IMR-90 (cell line): ENCODE results near the gene GYG2. TPM values are rescaled to one million over a fixed set of nuclear protein-coding genes. Genes with fewer than 3 reads are reported as not detected.

Experiments used
- ATAC-seq: fragments of 200-7000 bp; cut with Tn5 transposase; 2 replicates; pipeline ENCODE4 v1.9.1; 2020; ENCODE audit warnings: low read depth, mild to moderate bottlenecking, moderate library complexity
- BruUV-seq: library from RNA; stranded (reverse); fragments of 400-500 nt; replicated peaks from 2 replicates; lab custom pipeline; 2021; lab: Mats Ljungman, UMichigan
- CTCF ChIA-PET: fragments of 300-600 bp; formaldehyde crosslinking; extraction: SDS; loops from one replicate; lab custom pipeline; 2021; ENCODE audit warnings: antibody characterized with exemption; lab: Yijun Ruan, JAX
- POLR2A ChIA-PET: fragments of 300-600 bp; sonication (Branson Sonifier 250); formaldehyde crosslinking; loops from one replicate; lab custom pipeline; 2022; ENCODE audit warnings: antibody characterized with exemption; ENCODE audit not compliant: unreplicated experiment; lab: Charles Lee
- DNase-seq: peaks from one replicate; pipeline ENCODE4 v3.0.0; 2013
- H2AFZ ChIP-seq: replicated peaks from 2 replicates; pipeline ENCODE3; 2013; ENCODE audit warnings: low read length, mild to moderate bottlenecking; ENCODE audit not compliant: poor library complexity
- H2AK5ac ChIP-seq: 2 replicates; pipeline ENCODE4 v1.6.1; 2013; ENCODE audit warnings: low read depth, low read length, inconsistent platforms
- H2AK9ac ChIP-seq: replicated peaks from 2 replicates; pipeline ENCODE3; 2013; ENCODE audit warnings: mild to moderate bottlenecking, low read depth, low read length, moderate library complexity; ENCODE audit not compliant: poor library complexity
- H2BK120ac ChIP-seq: 2 replicates; pipeline ENCODE4 v1.6.1; 2013; ENCODE audit warnings: low read depth, low read length, inconsistent platforms
- H2BK15ac ChIP-seq: 3 replicates; pipeline ENCODE4 v1.6.1; 2013; ENCODE audit warnings: low read depth, low read length, inconsistent platforms
- H2BK20ac ChIP-seq: 2 replicates; pipeline ENCODE4 v1.6.1; 2013; ENCODE audit warnings: low read depth, mild to moderate bottlenecking, inconsistent platforms, low read length, moderate library complexity
- H2BK5ac ChIP-seq: 2 replicates; pipeline ENCODE4 v1.6.1; 2013; ENCODE audit warnings: mild to moderate bottlenecking, low read depth, low read length, inconsistent platforms; ENCODE audit not compliant: poor library complexity, severe bottlenecking
- H3K14ac ChIP-seq: replicated peaks from 2 replicates; pipeline ENCODE4 v1.6.1; 2013; ENCODE audit warnings: low read depth, low read length, inconsistent platforms
- H3K18ac ChIP-seq: 2 replicates; pipeline ENCODE4 v1.6.1; 2013; ENCODE audit warnings: low read depth, low read length, control low read depth
- H3K23ac ChIP-seq: 2 replicates; pipeline ENCODE4 v1.6.1; 2013; ENCODE audit warnings: low read depth, low read length, inconsistent platforms
- H3K27ac ChIP-seq: 2 replicates; pipeline ENCODE4 v1.5.1; 2013; ENCODE audit warnings: mild to moderate bottlenecking, control low read depth, low read length; ENCODE audit not compliant: insufficient read depth
- H3K27me3 ChIP-seq: 2 replicates; pipeline ENCODE4 v1.6.1; 2013; ENCODE audit warnings: low read length; ENCODE audit not compliant: control insufficient read depth, insufficient read depth
- H3K36me3 ChIP-seq: 2 replicates; pipeline ENCODE4 v1.6.1; 2013; ENCODE audit warnings: low read length, mixed read lengths; ENCODE audit not compliant: control insufficient read depth, insufficient read depth
- H3K4ac ChIP-seq: 2 replicates; pipeline ENCODE4 v1.6.1; 2013; ENCODE audit warnings: low read depth, low read length, inconsistent platforms
- H3K4me1 ChIP-seq: 2 replicates; pipeline ENCODE4 v1.6.1; 2013; ENCODE audit warnings: low read length, mixed read lengths; ENCODE audit not compliant: control insufficient read depth, insufficient read depth
- H3K4me2 ChIP-seq: 2 replicates; pipeline ENCODE4 v1.6.1; 2013; ENCODE audit warnings: low read depth, mild to moderate bottlenecking, control low read depth, low read length, moderate library complexity
- H3K4me3 ChIP-seq: 2 replicates; pipeline ENCODE4 v1.5.1; 2013; ENCODE audit warnings: low read depth, mild to moderate bottlenecking, control low read depth, low read length, moderate library complexity; ENCODE audit not compliant: insufficient read depth
- H3K56ac ChIP-seq: 2 replicates; pipeline ENCODE4 v1.6.1; 2013; ENCODE audit warnings: low read length, inconsistent platforms; ENCODE audit not compliant: insufficient read depth; ENCODE audit errors: extremely low read depth
- H3K79me1 ChIP-seq, 2 experiments: 2 replicates each; pipeline ENCODE4 v1.6.1; 2013; ENCODE audit warnings: low read length in 2 of 2, inconsistent platforms in 1 of 2, low read depth in 1 of 2
- H3K9ac ChIP-seq: 2 replicates; pipeline ENCODE4 v1.6.1; 2013; ENCODE audit warnings: low read depth, low read length, control low read depth
- H3K9me1 ChIP-seq: 2 replicates; pipeline ENCODE4 v1.6.1; 2013; ENCODE audit warnings: low read length, inconsistent platforms; ENCODE audit not compliant: insufficient read depth
- H3K9me3 ChIP-seq: 2 replicates; pipeline ENCODE4 v1.6.1; 2013; ENCODE audit warnings: low read length; ENCODE audit not compliant: control insufficient read depth, insufficient read depth
- H4K20me1 ChIP-seq: 2 replicates; pipeline ENCODE4 v1.6.1; 2013; ENCODE audit warnings: low read length, inconsistent platforms; ENCODE audit not compliant: insufficient read depth
- H4K5ac ChIP-seq: 2 replicates; pipeline ENCODE4 v1.6.1; 2013; ENCODE audit warnings: mild to moderate bottlenecking, low read depth, low read length, control low read depth
- H4K8ac ChIP-seq, 2 experiments: 2 replicates each; pipeline ENCODE4 v1.6.1; 2013; ENCODE audit warnings: low read depth in 2 of 2, low read length in 2 of 2, control low read depth in 1 of 2, inconsistent platforms in 1 of 2
- H4K91ac ChIP-seq: 2 replicates; pipeline ENCODE4 v1.6.1; 2013; ENCODE audit warnings: low read depth, low read length, inconsistent platforms; ENCODE audit not compliant: insufficient read depth
- BHLHE40 ChIP-seq: fragments of 150-350 bp; IDR thresholded peaks from 2 replicates; pipeline ENCODE4 v1.6.1; 2016; ENCODE audit warnings: mild to moderate bottlenecking, low read depth, low read length
- CEBPB ChIP-seq: IDR thresholded peaks from 2 replicates; pipeline ENCODE4 v1.6.1; 2012; ENCODE audit warnings: low read depth, low read length, improper control_type of control experiment
- CHD1 ChIP-seq: IDR thresholded peaks from 2 replicates; pipeline ENCODE4 v1.6.1; 2012; ENCODE audit warnings: low read depth, low read length, improper control_type of control experiment
- CTCF ChIP-seq: conservative IDR thresholded peaks from 2 replicates; pipeline ENCODE4 v1.5.1; 2012; ENCODE audit warnings: mild to moderate bottlenecking, low read depth, low read length, improper control_type of control experiment
- ELK1 ChIP-seq: fragments of 150-350 bp; IDR thresholded peaks from 2 replicates; pipeline ENCODE4 v1.6.1; 2016; ENCODE audit warnings: low read depth, mild to moderate bottlenecking, low read length, moderate library complexity, borderline replicate concordance
- FOS ChIP-seq: fragments of 150-350 bp; IDR thresholded peaks from 2 replicates; pipeline ENCODE4 v1.6.1; 2016; ENCODE audit warnings: low read depth, low read length
- MAFK ChIP-seq: IDR thresholded peaks from 2 replicates; pipeline ENCODE4 v1.6.1; 2012; ENCODE audit warnings: low read depth, low read length, improper control_type of control experiment
- MAZ ChIP-seq: IDR thresholded peaks from 2 replicates; pipeline ENCODE4 v1.6.1; 2012; ENCODE audit warnings: low read depth, mild to moderate bottlenecking, low read length, improper control_type of control experiment, moderate library complexity, borderline replicate concordance
- MXI1 ChIP-seq: IDR thresholded peaks from 2 replicates; pipeline ENCODE4 v1.6.1; 2012; ENCODE audit warnings: low read depth, mild to moderate bottlenecking, low read length, moderate library complexity, borderline replicate concordance
- NFE2L2 ChIP-seq: fragments of 150-350 bp; IDR thresholded peaks from 2 replicates; pipeline ENCODE4 v1.6.1; 2016; ENCODE audit warnings: low read depth, mild to moderate bottlenecking, low read length
- POLR2A ChIP-seq: IDR thresholded peaks from 2 replicates; pipeline ENCODE4 v1.6.1; 2012; ENCODE audit warnings: mild to moderate bottlenecking, low read depth, low read length
- RAD21 ChIP-seq: IDR thresholded peaks from 2 replicates; pipeline ENCODE4 v1.6.1; 2012; ENCODE audit warnings: low read length, improper control_type of control experiment
- RCOR1 ChIP-seq: IDR thresholded peaks from 2 replicates; pipeline ENCODE4 v1.6.1; 2012; ENCODE audit warnings: mild to moderate bottlenecking, low read length, improper control_type of control experiment; ENCODE audit not compliant: insufficient replicate concordance
- RFX5 ChIP-seq: IDR thresholded peaks from 2 replicates; pipeline ENCODE4 v1.8.0; 2012; ENCODE audit warnings: low read depth, mild to moderate bottlenecking, low read length, moderate library complexity
- SMC3 ChIP-seq: fragments of 150-350 bp; IDR thresholded peaks from 2 replicates; pipeline ENCODE4 v1.6.1; 2016; ENCODE audit warnings: low read depth, mild to moderate bottlenecking, antibody characterized with exemption, low read length, moderate library complexity
- USF2 ChIP-seq: fragments of 150-350 bp; IDR thresholded peaks from 2 replicates; pipeline ENCODE4 v1.6.1; 2017; ENCODE audit warnings: mild to moderate bottlenecking, antibody characterized with exemption, low read length, low read depth
- WGBS, 2 experiments: methylation state at CpG; one replicate each; pipeline versions ENCODE4 v1.1.5 to v1.1.7; 2013; ENCODE audit warnings: missing lambda C conversion rate in 2 of 2; ENCODE audit not compliant: insufficient read length in 1 of 2; ENCODE audit errors: extremely low coverage in 2 of 2; 5-methylcytosine and 5-hydroxymethylcytosine counted together
- dilution Hi-C: fragments of 300-500 bp; cut with HindIII; formaldehyde crosslinking; loops from one replicate; pipeline ENCODE4 v1.14.3; 2018; ENCODE audit warnings: low sequenced_read_pairs; ENCODE audit not compliant: unreplicated experiment
- in situ Hi-C: fragments of 300-500 bp; cut with MboI; formaldehyde crosslinking; loops from 3 replicates; pipeline ENCODE4 v1.14.3; 2019; ENCODE audit warnings: low sequenced_read_pairs, inconsistent platforms, mixed read lengths
- intact Hi-C: fragments of 100-400 bp; cut with micrococcal nuclease; formaldehyde crosslinking; loops from 2 replicates; pipeline ENCODE4 v1.10.0; 2022
- polyA plus RNA-seq, 3 experiments: library from polyadenylated mRNA; depleted of rRNA; stranded (reverse); fragments of >200 nt; gene quantifications; 2 replicates each; pipeline ENCODE4 v1.2.3, GENCODE V29; 2012; ENCODE audit warnings: low replicate concordance in 1 of 3
- total RNA-seq: library from RNA; depleted of rRNA; stranded (reverse); fragments of >200 nt; gene quantifications from 2 replicates; pipeline ENCODE4 v1.2.3, GENCODE V29; 2012

GYG2 gene
- total and polyA plus RNA-seq, 2 of the 4 experiments (the other 2 are of a cell fraction): 9.6 to 13.1 TPM

- dilution Hi-C loops (no loop called here), intact Hi-C loops (no loop called here), in situ Hi-C loops (no loop called here)
- Histone ChIP-seq H2AK5ac (no peak overlapping the region), H2AK9ac (no peak overlapping the region), H3K4ac (no peak overlapping the region), H3K9ac (no peak overlapping the region), H3K14ac (no peak overlapping the region), H3K4me1 (no peaks in the 10 kb centered on the region), H3K79me1 (no peaks in the 10 kb centered on the region), H3K23ac (no peak overlapping the region), H3K56ac (no peak overlapping the region), H3K4me3 (no peak overlapping the region), H2BK15ac (no peak overlapping the region), H3K27ac (no peak overlapping the region), H4K8ac (no peak overlapping the region), H2AFZ (no peak overlapping the region), H3K9me3 (peaks cover 6% of the 10 kb centered on the region), H2BK20ac (no peak overlapping the region), H4K5ac (no peak overlapping the region), H3K9me1 (no peaks in the 10 kb centered on the region), H3K27me3 (no peaks in the 10 kb centered on the region), H2BK120ac (no peak overlapping the region), H2BK5ac (no peak overlapping the region), H4K91ac (no peak overlapping the region), H3K18ac (no peak overlapping the region), H4K20me1 (no peaks in the 10 kb centered on the region), H3K4me2 (no peak overlapping the region), H3K36me3 (peaks cover 6% of the 10 kb centered on the region; the same call in 1 of the 2 replicates)
- ATAC-seq (no peak), DNase-seq (no peak)
- TF ChIP-seq MXI1: no peak
- TF ChIP-seq USF2: no peak
- TF ChIP-seq NFE2L2: no peak
- no peak for TF ChIP-seq CEBPB
- TF ChIP-seq SMC3: no peak
- TF ChIP-seq CTCF: no peak
- TF ChIP-seq MAZ: no peak
- TF ChIP-seq CHD1: no peak
- TF ChIP-seq POLR2A: no peak
- TF ChIP-seq FOS: no peak
- TF ChIP-seq RFX5: no peak
- TF ChIP-seq BHLHE40: no peak
- no peak for TF ChIP-seq MAFK
- TF ChIP-seq RAD21: no peak
- no peak for TF ChIP-seq RCOR1
- TF ChIP-seq ELK1: no peak
- no TSS peak for BruUV-seq
- WGBS, 2 experiments: 67 to 100% methylated on average over 1 of the region's 1 CpG
- CTCF ChIA-PET: no interaction called here
- POLR2A ChIA-PET: no interaction called here
Measured at GRCh38 chrX:2840961-2841360, 12.2 kb downstream of the GYG2 start.
